SK-N-SH (cell line): ENCODE results near the gene BTRC. TPM values are rescaled to one million over a fixed set of nuclear protein-coding genes. Genes with fewer than 3 reads are reported as not detected.

ENCODE experiments used
- CTCF ChIA-PET: fragments of 300-600, 350-600 bp; formaldehyde crosslinking; extraction: SDS; loops from one replicate; lab custom pipeline; 2021; lab: Yijun Ruan, JAX
- POLR2A ChIA-PET: fragments of 350-600 bp; sonication (Branson Sonifier 250); formaldehyde crosslinking; extraction: SDS; loops from one replicate; lab custom pipeline; 2020; ENCODE audit warnings: antibody characterized with exemption, inconsistent platforms; lab: Yijun Ruan, JAX
- DNase-seq: peaks from one replicate; pipeline ENCODE4 v3.0.0; 2012
- H2AFZ ChIP-seq: fragments of 200-600 bp; sonication (generic); 2 replicates; pipeline ENCODE4 v1.8.1; 2016; ENCODE audit warnings: antibody characterized with exemption, mild to moderate bottlenecking, low read depth
- H3F3A ChIP-seq: fragments of 200-600 bp; sonication (generic); replicated peaks from 2 replicates; pipeline ENCODE3; 2016; ENCODE audit warnings: antibody characterized with exemption, mild to moderate bottlenecking; ENCODE audit not compliant: insufficient read depth
- H3K27ac ChIP-seq, 2 experiments: fragments of 200-500 bp in 1 of 2; fragments of 200-600 bp in 1 of 2; sonication (Bioruptor generic) in 1 of 2; sonication (generic), shearing (Covaris generic) in 1 of 2; 2 replicates each; pipeline versions ENCODE4 v1.5.1 to v1.6.1; 2014 to 2016; ENCODE audit warnings: low read depth in 2 of 2, inconsistent platforms in 1 of 2, low read length in 1 of 2, mild to moderate bottlenecking in 1 of 2, mixed read lengths in 1 of 2
- H3K27me3 ChIP-seq: fragments of 200-600 bp; sonication (generic), shearing (Covaris generic); 2 replicates; pipeline ENCODE4 v1.6.1; 2016; ENCODE audit warnings: mixed run types; ENCODE audit not compliant: insufficient read depth
- H3K36me3 ChIP-seq, 2 experiments: fragments of 200-500 bp in 1 of 2; fragments of 200-600 bp in 1 of 2; sonication (Bioruptor generic) in 1 of 2; sonication (generic) in 1 of 2; replicated peaks in 1 of 2; 2 replicates each; pipeline versions ENCODE3 to v1.5.1; 2014 to 2016; ENCODE audit warnings: low read length in 1 of 2, mild to moderate bottlenecking in 1 of 2; ENCODE audit not compliant: insufficient read depth in 2 of 2, control insufficient read depth in 1 of 2
- H3K4me1 ChIP-seq, 2 experiments: fragments of 200-500 bp in 1 of 2; fragments of 200-600 bp in 1 of 2; sonication (Bioruptor generic) in 1 of 2; sonication (generic), shearing (Covaris generic) in 1 of 2; 2 replicates each; pipeline versions ENCODE4 v1.5.1 to v1.6.1; 2014 to 2016; ENCODE audit warnings: low read depth in 1 of 2, low read length in 1 of 2, mixed run types in 1 of 2; ENCODE audit not compliant: insufficient read depth in 2 of 2, control insufficient read depth in 1 of 2
- H3K4me2 ChIP-seq: fragments of 200-600 bp; sonication (generic), shearing (Covaris generic); 2 replicates; pipeline ENCODE4 v1.6.1; 2017; ENCODE audit warnings: mixed run types
- H3K4me3 ChIP-seq, 2 experiments: fragments of 200-500 bp in 1 of 2; fragments of 200-600 bp in 1 of 2; sonication (Bioruptor generic) in 1 of 2; sonication (generic), shearing (Covaris generic) in 1 of 2; 2 replicates each; pipeline versions ENCODE4 v1.5.1 to v1.8.1; 2014 to 2016; ENCODE audit warnings: low read depth in 2 of 2, inconsistent platforms in 1 of 2, low read length in 1 of 2, mild to moderate bottlenecking in 1 of 2, mixed read lengths in 1 of 2, moderate library complexity in 1 of 2
- H3K79me2 ChIP-seq: fragments of 200-600 bp; sonication (generic); 2 replicates; pipeline ENCODE4 v1.8.1; 2017; ENCODE audit warnings: mild to moderate bottlenecking; ENCODE audit not compliant: insufficient read depth
- H3K9ac ChIP-seq: fragments of 200-600 bp; sonication (generic); 2 replicates; pipeline ENCODE4 v1.6.1; 2017; ENCODE audit warnings: mixed run types
- H3K9me2 ChIP-seq: fragments of 200-600 bp; sonication (generic); 2 replicates; pipeline ENCODE4 v1.6.1; 2017; ENCODE audit warnings: mixed run types
- H3K9me3 ChIP-seq: fragments of 200-600 bp; sonication (generic); 2 replicates; pipeline ENCODE4 v1.6.1; 2017; ENCODE audit warnings: mixed run types, mild to moderate bottlenecking, moderate library complexity
- H4K20me1 ChIP-seq: fragments of 200-600 bp; sonication (generic); 2 replicates; pipeline ENCODE4 v1.6.1; 2017; ENCODE audit warnings: mild to moderate bottlenecking, mixed run types; ENCODE audit not compliant: insufficient read depth
- GATA2 ChIP-seq: sonication (generic); formaldehyde crosslinking; IDR thresholded peaks from 2 replicates; pipeline ENCODE4 v1.5.0; 2020; ENCODE audit warnings: mild to moderate bottlenecking, missing genetic modification reagents
- MXI1 ChIP-seq: IDR thresholded peaks from 2 replicates; pipeline ENCODE4 v1.6.1; 2012; ENCODE audit warnings: mild to moderate bottlenecking, low read depth, low read length, improper control_type of control experiment
- PBX3 ChIP-seq: IDR thresholded peaks from 2 replicates; pipeline ENCODE4; 2012
- RCOR1 ChIP-seq: fragments of 150-350 bp; IDR thresholded peaks from 2 replicates; pipeline ENCODE4 v1.6.1; 2017; ENCODE audit warnings: antibody characterized with exemption, low read length
- REST ChIP-seq: IDR thresholded peaks from 2 replicates; pipeline ENCODE4 v1.6.1; 2012; ENCODE audit warnings: mild to moderate bottlenecking, low read depth, low read length, moderate library complexity
- RFX5 ChIP-seq: IDR thresholded peaks from 2 replicates; pipeline ENCODE4 v1.6.1; 2012; ENCODE audit warnings: mild to moderate bottlenecking, improper control_type of control experiment, low read length
- TCF12 ChIP-seq: IDR thresholded peaks from 2 replicates; pipeline ENCODE4 v1.4.0; 2012
- ZBTB33 ChIP-seq: IDR thresholded peaks from 2 replicates; pipeline ENCODE4 v1.4.0; 2012; ENCODE audit warnings: low read depth, borderline replicate concordance
- WGBS: methylation state at CpG from one replicate; pipeline ENCODE4 v1.1.6; 2017; ENCODE audit warnings: low lambda C conversion rate; 5-methylcytosine and 5-hydroxymethylcytosine counted together
- polyA plus RNA-seq, 3 experiments: library from polyadenylated mRNA; depleted of rRNA; stranded (reverse); fragments of >200 nt; gene quantifications; 2 replicates each; pipeline ENCODE4 v1.2.3, GENCODE V29; 2012

BTRC gene
- polyA plus RNA-seq, 1 of the 3 experiments (the other 2 are of a cell fraction), result 6.5 TPM

- peaks cover 0 to 32% of the 10 kb centered on the region in 2 experiments; a peak in 1 of 4 replicates for H3K4me1 ChIP-seq
- ChIA-PET CTCF (interaction anchor here (1.0 to 9.1 kb wide), 5 partner anchors 10 to 349 kb away, joined by 3 to 164 read pairs (median 4); no protein-coding TSS in a partner anchor), POLR2A (no interaction called here)
- WGBS, result 62% methylated on average over 20 of the region's 59 CpGs
- no peaks in the 10 kb centered on the region for H3K79me2 ChIP-seq
- no peaks in the 10 kb centered on the region for H3K36me3 ChIP-seq
- peak overlapping the region in 1 of 2 experiments; percentile 2; a peak in 2 of 4 replicates for H3K4me3 ChIP-seq
- H2AFZ ChIP-seq, result 0 out of 2 replicates have a peak overlapping the region, but pooled peaks have one; percentile 61
- no peaks in the 10 kb centered on the region for H3F3A ChIP-seq
- DNase-seq, result peak; percentile 84
- H3K9me3 ChIP-seq, result no peaks in the 10 kb centered on the region
- TF ChIP-seq RCOR1 (peak; percentile 17; the same call in 1 of the 2 replicates), REST (no peak), PBX3 (0 out of 2 replicates have a peak, but pooled peaks have one; percentile 20), MXI1 (peak; percentile 72), ZBTB33 (no peak), GATA2 (CRISPR knock-in tag) (peak; percentile 52; the same call in 1 of the 2 replicates), TCF12 (no peak), RFX5 (no peak)
- no peaks in the 10 kb centered on the region for H3K9me2 ChIP-seq
- no peak overlapping the region for H3K27ac ChIP-seq
- no peaks in the 10 kb centered on the region for H4K20me1 ChIP-seq
- no peaks in the 10 kb centered on the region; the same call in 1 of the 2 replicates for H3K27me3 ChIP-seq
- H3K9ac ChIP-seq, result no peak overlapping the region
- peak overlapping the region; percentile 45; the same call in 1 of the 2 replicates for H3K4me2 ChIP-seq
Measured at GRCh38 chr10:101566333-101567164, 212.6 kb downstream of the BTRC start.
